ENCODE results near the gene SH3YL1.
A peak's percentile ranks its signal among the peaks of the same experiment; 100 is the strongest.

The SH3YL1 gene

GRCh38 chr2:256094-256493 lies 7.7 kb downstream of the SH3YL1 start:
- DNase-seq = no peak

- no peak for DNase-seq
These were observed 8.6 kb downstream of the SH3YL1 start for GRCh38 chr2:255195-255594.

- no peak for DNase-seq
These were observed 9.6 kb downstream of the SH3YL1 start for GRCh38 chr2:254241-254640.

GRCh38 chr2:253202-253638 lies 10.6 kb downstream of the SH3YL1 start:
- DNase-seq = no peak

- no peak for DNase-seq
These were observed 11.7 kb downstream of the SH3YL1 start for GRCh38 chr2:252001-252602.

GRCh38 chr2:249538-250042 lies 14.2 kb downstream of the SH3YL1 start:
- no peak for DNase-seq

- DNase-seq = no peak
These were observed 15.1 kb downstream of the SH3YL1 start for GRCh38 chr2:248724-249123.

- DNase-seq = peak; percentile 58 to 80
These were observed 17.2 kb downstream of the SH3YL1 start for GRCh38 chr2:246489-247144.

GRCh38 chr2:244547-244946 lies 19.3 kb downstream of the SH3YL1 start:
- DNase-seq = no peak

GRCh38 chr2:238869-239268 lies 25.0 kb downstream of the SH3YL1 start:
- no peak for DNase-seq

- no peak for DNase-seq
These were observed 25.4 kb downstream of the SH3YL1 start for GRCh38 chr2:238431-238830.

GRCh38 chr2:237878-238277 lies 26.0 kb downstream of the SH3YL1 start:
- no peak for DNase-seq

GRCh38 chr2:236993-237539 lies 26.8 kb downstream of the SH3YL1 start:
- no peak for DNase-seq

- no peak for DNase-seq
These were observed 29.4 kb downstream of the SH3YL1 start for GRCh38 chr2:234421-234820.

GRCh38 chr2:233030-233429 lies 30.8 kb downstream of the SH3YL1 start:
- no peak for DNase-seq

- DNase-seq = no peak
These were observed 32.2 kb downstream of the SH3YL1 start for GRCh38 chr2:231521-232185.

- DNase-seq = no peak
These were observed 35.1 kb downstream of the SH3YL1 start for GRCh38 chr2:228518-229278.

GRCh38 chr2:228115-228514 lies 35.7 kb downstream of the SH3YL1 start:
- no peak for DNase-seq

- no peak for DNase-seq
These were observed 39.7 kb downstream of the SH3YL1 start for GRCh38 chr2:223971-224760.

- no peak for DNase-seq
These were observed 40.4 kb downstream of the SH3YL1 start for GRCh38 chr2:223451-223850.

- no peak for DNase-seq
These were observed 47.8 kb downstream of the SH3YL1 start for GRCh38 chr2:216068-216467.

Measured in NCI-H2081 (cell line).